Brain pericyte (primary cell): ENCODE measurements around the gene KLK2.
"Not testable (repeated sequence)": the region's sequence is repeated elsewhere in the genome, so short reads cannot be mapped to it uniquely, and the experiment has no call there.

Experiments used
- DNase-seq: peaks from one replicate; pipeline ENCODE4 v3.0.0-alpha.2; 2012; ENCODE audit warnings: low read depth, low spot score

KLK2 gene

GRCh38 chr19:50894478-50895356, 21.5 kb downstream of the KLK2 start:
- DNase-seq = no peak

- DNase-seq = not testable (repeated sequence)
Measured at GRCh38 chr19:50896089-50896590, 22.9 kb downstream of the KLK2 start.

- no peak for DNase-seq
Measured at GRCh38 chr19:50896591-50897190, 23.5 kb downstream of the KLK2 start.

GRCh38 chr19:50897191-50897607, 24.0 kb downstream of the KLK2 start:
- no peak for DNase-seq

GRCh38 chr19:50897612-50898011, 24.4 kb downstream of the KLK2 start:
- DNase-seq = no peak

- no peak for DNase-seq
Measured at GRCh38 chr19:50898018-50898417, 24.8 kb downstream of the KLK2 start.

GRCh38 chr19:50899569-50899968, 26.3 kb downstream of the KLK2 start:
- DNase-seq = no peak

GRCh38 chr19:50902640-50903039, 29.4 kb downstream of the KLK2 start:
- DNase-seq = no peak

- no peak for DNase-seq
Measured at GRCh38 chr19:50906217-50906616, 33.0 kb downstream of the KLK2 start.

- no peak for DNase-seq
Measured at GRCh38 chr19:50908336-50908735, 35.1 kb downstream of the KLK2 start.

GRCh38 chr19:50909240-50910070, 36.2 kb downstream of the KLK2 start:
- DNase-seq = no peak

- no peak for DNase-seq
Measured at GRCh38 chr19:50910722-50911121, 37.5 kb downstream of the KLK2 start.

- DNase-seq = no peak
Measured at GRCh38 chr19:50911206-50912101, 38.2 kb downstream of the KLK2 start, which contains the start of gene KLK4. Gene KLK4 (minus strand): TSS chr19:50911395. CDS start chr19:50910738, 657 bp downstream.

GRCh38 chr19:50912102-50912599, 38.9 kb downstream of the KLK2 start:
- no peak for DNase-seq

- no peak for DNase-seq
Measured at GRCh38 chr19:50912727-50913716, 39.8 kb downstream of the KLK2 start.

GRCh38 chr19:50916069-50916468, 42.8 kb downstream of the KLK2 start:
- no peak for DNase-seq

GRCh38 chr19:50921426-50922316, 48.4 kb downstream of the KLK2 start:
- DNase-seq = no peak

- no peak for DNase-seq
Measured at GRCh38 chr19:50922317-50922853, 49.1 kb downstream of the KLK2 start.
